K562 (cell line): ENCODE results near the gene VWA8. TPM values are rescaled to one million over a fixed set of nuclear protein-coding genes. Genes with fewer than 3 reads are reported as not detected.

Source experiments
- ASH1L ChIP-seq: fragments of 450-650 bp; IDR thresholded peaks from 2 replicates; pipeline ENCODE4 v1.6.1; 2018; ENCODE audit warnings: borderline replicate concordance, mild to moderate bottlenecking, low read depth; ENCODE audit not compliant: partially characterized antibody
- CBX1 ChIP-seq: sonication (generic); IDR thresholded peaks from 2 replicates; pipeline ENCODE4 v1.6.1; 2016; ENCODE audit warnings: antibody characterized with exemption, low read depth, mild to moderate bottlenecking
- CHD1 ChIP-seq: fragments of 200-600 bp; sonication (generic); IDR thresholded peaks from one replicate; pipeline ENCODE4 v1.6.1; 2012; ENCODE audit warnings: mild to moderate bottlenecking, moderate library complexity, low read length, inconsistent platforms
- DMBX1 ChIP-seq: fragments of 250-450 bp; sonication (Bioruptor Pico); IDR thresholded peaks from 2 replicates; pipeline ENCODE4 v1.8.0; 2022; ENCODE audit warnings: inconsistent platforms, mild to moderate bottlenecking, moderate library complexity, borderline replicate concordance
- FOSL1 ChIP-seq: fragments of 200-800 bp; sonication (Bioruptor generic); conservative IDR thresholded peaks from 2 replicates; pipeline ENCODE4 v1.6.1; 2016; ENCODE audit warnings: missing genetic modification characterization, missing compliant biosample characterization
- GABPA ChIP-seq: fragments of 200-800 bp; sonication (Bioruptor generic); conservative IDR thresholded peaks from 2 replicates; pipeline ENCODE4 v1.6.1; 2016; ENCODE audit warnings: low read depth, missing genetic modification characterization, missing compliant biosample characterization
- GATAD2A ChIP-seq: fragments of 450-650 bp; IDR thresholded peaks from 2 replicates; pipeline ENCODE4 v1.6.1; 2017
- HDAC2 ChIP-seq: fragments of 450-650 bp; IDR thresholded peaks from 2 replicates; pipeline ENCODE4 v1.6.1; 2016; ENCODE audit warnings: mild to moderate bottlenecking
- LEF1 ChIP-seq: fragments of 450-650 bp; IDR thresholded peaks from 2 replicates; pipeline ENCODE4 v1.6.1; 2016; ENCODE audit warnings: mild to moderate bottlenecking
- NFE2L1 ChIP-seq: fragments of 450-650 bp; IDR thresholded peaks from 2 replicates; pipeline ENCODE4 v1.6.1; 2016; ENCODE audit warnings: missing genetic modification characterization, low read depth, mild to moderate bottlenecking, missing compliant biosample characterization, moderate library complexity, borderline replicate concordance
- PPARD ChIP-seq: fragments of 250-450 bp; sonication (Bioruptor Pico); IDR thresholded peaks from 2 replicates; pipeline ENCODE4 v1.8.0; 2022; ENCODE audit warnings: inconsistent platforms, mild to moderate bottlenecking, moderate library complexity
- SAFB ChIP-seq: fragments of 200-400 bp; formaldehyde crosslinking; IDR thresholded peaks from 2 replicates; pipeline ENCODE4 v1.6.1; 2017; ENCODE audit warnings: low read depth, low read length, borderline replicate concordance
- SMAD4 ChIP-seq: fragments of 250-450 bp; sonication (Bioruptor Pico); conservative IDR thresholded peaks from 2 replicates; pipeline ENCODE4 v1.8.0; 2021; ENCODE audit warnings: inconsistent platforms, mild to moderate bottlenecking, moderate library complexity
- TARDBP ChIP-seq: fragments of 450-650 bp; IDR thresholded peaks from 2 replicates; pipeline ENCODE4 v1.6.1; 2016
- TRIM28 ChIP-seq: fragments of 450-650 bp; IDR thresholded peaks from 2 replicates; pipeline ENCODE4 v1.6.1; 2017
- U2AF2 ChIP-seq: fragments of 200-400 bp; formaldehyde crosslinking; optimal IDR thresholded peaks from 2 replicates; pipeline ENCODE3; 2017; ENCODE audit warnings: low read depth, mild to moderate bottlenecking, low read length
- ZFP36 ChIP-seq: fragments of 150-350 bp; IDR thresholded peaks from 2 replicates; pipeline ENCODE4 v1.6.1; 2018; ENCODE audit warnings: low read length, low read depth; ENCODE audit not compliant: partially characterized antibody
- ZFX ChIP-seq: sonication (generic); formaldehyde crosslinking; IDR thresholded peaks from 2 replicates; pipeline ENCODE4 v1.8.0; 2022; ENCODE audit warnings: mild to moderate bottlenecking, missing genetic modification reagents, moderate library complexity
- ZKSCAN1 ChIP-seq: fragments of 150-350 bp; IDR thresholded peaks from 2 replicates; pipeline ENCODE4 v1.6.1; 2016; ENCODE audit warnings: low read depth, low read length
- ZNF134 ChIP-seq: fragments of 250-450 bp; sonication (Bioruptor Pico); conservative IDR thresholded peaks from 2 replicates; pipeline ENCODE4 v1.4.0; 2020
- polyA plus RNA-seq, 8 experiments: library from polyadenylated mRNA; depleted of rRNA in 4 of 8; stranded (reverse) in 5 of 8; unstranded in 3 of 8; fragments of >200 nt; fragmentation: Nextera tagmentation in 2 of 8; fragmentation: Illumina TruSeq in 1 of 8; extraction: Ambion mirVana in 2 of 8; extraction: Trizol in 1 of 8; gene quantifications; 2 replicates each; pipeline versions ENCODE4 v1.2.1 to v1.2.3, GENCODE V29; 2011 to 2014; ENCODE audit warnings: inconsistent platforms in 1 of 8, missing spikeins in 1 of 8
- total RNA-seq, 7 experiments: library from RNA; depleted of rRNA in 6 of 7; stranded (reverse); fragments of >200 nt in 6 of 7; fragmentation: Illumina TruSeq in 2 of 7; extraction: Trizol in 2 of 7; gene quantifications; 2 replicates each; pipeline versions ENCODE4 v1.2.1 to v1.2.3, GENCODE V29; 2011 to 2021; ENCODE audit warnings: low replicate concordance in 1 of 7
- TF ChIP-seq, protein P1 (sequence below), 2 experiments: fragments of 450-650 bp; IDR thresholded peaks; 2 replicates each; pipeline ENCODE4 v1.6.1; 2016
- TF ChIP-seq, protein P2 (sequence below), 3 experiments: IDR thresholded peaks in 2 of 3; conservative IDR thresholded peaks in 1 of 3; 2 replicates each; pipeline ENCODE4 v1.5.1; 2011 to 2012; ENCODE audit warnings: low read length in 3 of 3, mild to moderate bottlenecking in 3 of 3, control low read depth in 2 of 3, improper control_type of control experiment in 1 of 3, inconsistent platforms in 1 of 3, low read depth in 1 of 3, mixed read lengths in 1 of 3, moderate library complexity in 1 of 3; ENCODE audit not compliant: insufficient read depth in 2 of 3
- TF ChIP-seq, protein P3 (sequence below): sonication (generic); IDR thresholded peaks from 2 replicates; pipeline ENCODE4 v1.6.1; 2016
- TF ChIP-seq, protein P4 (sequence below): IDR thresholded peaks from 2 replicates; pipeline ENCODE4 v1.6.1; 2012; ENCODE audit warnings: low read depth, low read length, improper control_type of control experiment, borderline replicate concordance

The VWA8 gene
- total and polyA plus RNA-seq, 9 of the 15 experiments (the other 6 are each of a cell fraction or from before 2014, with no cell fraction given), result 2.1 to 18.5 (median 13.3) TPM

DNA sequence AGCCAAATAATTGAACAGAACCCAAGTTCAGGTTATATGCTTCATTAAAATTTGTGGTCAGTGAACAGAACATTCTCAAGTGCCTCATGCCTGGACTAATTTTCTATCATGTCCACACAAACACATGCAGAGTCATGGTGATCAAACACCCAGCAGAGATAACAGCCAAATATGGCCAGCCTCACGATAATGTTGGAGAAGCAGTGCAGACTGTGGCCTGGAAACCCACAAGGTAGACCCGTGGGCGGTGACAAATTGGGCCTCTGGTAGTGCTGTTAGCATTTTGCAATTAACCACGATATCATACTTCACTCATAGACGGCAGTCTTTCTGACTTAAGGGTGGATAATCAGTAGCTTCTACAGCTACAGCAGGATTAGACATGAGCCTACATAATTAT is 35.0 kb upstream of the VWA8 start (continued):
- TF ChIP-seq, protein P1, sequence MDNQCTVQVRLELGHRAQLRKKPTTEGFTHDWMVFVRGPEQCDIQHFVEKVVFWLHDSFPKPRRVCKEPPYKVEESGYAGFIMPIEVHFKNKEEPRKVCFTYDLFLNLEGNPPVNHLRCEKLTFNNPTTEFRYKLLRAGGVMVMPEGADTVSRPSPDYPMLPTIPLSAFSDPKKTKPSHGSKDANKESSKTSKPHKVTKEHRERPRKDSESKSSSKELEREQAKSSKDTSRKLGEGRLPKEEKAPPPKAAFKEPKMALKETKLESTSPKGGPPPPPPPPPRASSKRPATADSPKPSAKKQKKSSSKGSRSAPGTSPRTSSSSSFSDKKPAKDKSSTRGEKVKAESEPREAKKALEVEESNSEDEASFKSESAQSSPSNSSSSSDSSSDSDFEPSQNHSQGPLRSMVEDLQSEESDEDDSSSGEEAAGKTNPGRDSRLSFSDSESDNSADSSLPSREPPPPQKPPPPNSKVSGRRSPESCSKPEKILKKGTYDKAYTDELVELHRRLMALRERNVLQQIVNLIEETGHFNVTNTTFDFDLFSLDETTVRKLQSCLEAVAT (IDR thresholded peaks at IDR 0.05), result peak in 1 of 2 experiments; percentile 81; a peak in 2 of 4 replicates
- TF ChIP-seq ZFP36, result peak; percentile 84
- TF ChIP-seq GATAD2A, result peak; percentile 43; the same call in 1 of the 2 replicates
- TF ChIP-seq LEF1, result peak; percentile 88
- TF ChIP-seq, protein P2, sequence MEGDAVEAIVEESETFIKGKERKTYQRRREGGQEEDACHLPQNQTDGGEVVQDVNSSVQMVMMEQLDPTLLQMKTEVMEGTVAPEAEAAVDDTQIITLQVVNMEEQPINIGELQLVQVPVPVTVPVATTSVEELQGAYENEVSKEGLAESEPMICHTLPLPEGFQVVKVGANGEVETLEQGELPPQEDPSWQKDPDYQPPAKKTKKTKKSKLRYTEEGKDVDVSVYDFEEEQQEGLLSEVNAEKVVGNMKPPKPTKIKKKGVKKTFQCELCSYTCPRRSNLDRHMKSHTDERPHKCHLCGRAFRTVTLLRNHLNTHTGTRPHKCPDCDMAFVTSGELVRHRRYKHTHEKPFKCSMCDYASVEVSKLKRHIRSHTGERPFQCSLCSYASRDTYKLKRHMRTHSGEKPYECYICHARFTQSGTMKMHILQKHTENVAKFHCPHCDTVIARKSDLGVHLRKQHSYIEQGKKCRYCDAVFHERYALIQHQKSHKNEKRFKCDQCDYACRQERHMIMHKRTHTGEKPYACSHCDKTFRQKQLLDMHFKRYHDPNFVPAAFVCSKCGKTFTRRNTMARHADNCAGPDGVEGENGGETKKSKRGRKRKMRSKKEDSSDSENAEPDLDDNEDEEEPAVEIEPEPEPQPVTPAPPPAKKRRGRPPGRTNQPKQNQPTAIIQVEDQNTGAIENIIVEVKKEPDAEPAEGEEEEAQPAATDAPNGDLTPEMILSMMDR (IDR thresholded peaks at IDR 0.05 in 2 of 3, conservative IDR thresholded peaks at IDR 0.05 in 1 of 3; ENCODE audit: insufficient read depth in 2 of 3, low read depth in 1 of 3, low read length in 3 of 3), result peak; percentile 15 to 50 (median 24); a peak in 3 of 6 replicates
- peak; percentile 88 for TF ChIP-seq HDAC2
- TF ChIP-seq, protein P3, sequence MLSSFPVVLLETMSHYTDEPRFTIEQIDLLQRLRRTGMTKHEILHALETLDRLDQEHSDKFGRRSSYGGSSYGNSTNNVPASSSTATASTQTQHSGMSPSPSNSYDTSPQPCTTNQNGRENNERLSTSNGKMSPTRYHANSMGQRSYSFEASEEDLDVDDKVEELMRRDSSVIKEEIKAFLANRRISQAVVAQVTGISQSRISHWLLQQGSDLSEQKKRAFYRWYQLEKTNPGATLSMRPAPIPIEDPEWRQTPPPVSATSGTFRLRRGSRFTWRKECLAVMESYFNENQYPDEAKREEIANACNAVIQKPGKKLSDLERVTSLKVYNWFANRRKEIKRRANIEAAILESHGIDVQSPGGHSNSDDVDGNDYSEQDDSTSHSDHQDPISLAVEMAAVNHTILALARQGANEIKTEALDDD, result peak; percentile 87
- TF ChIP-seq ASH1L, result no peak
- TF ChIP-seq GABPA (tag), result no peak
- TF ChIP-seq DMBX1 (CRISPR knock-in tag), result no peak
- TF ChIP-seq PPARD (CRISPR knock-in tag), result no peak
- TF ChIP-seq NFE2L1 (tag), result no peak
- peak; percentile 85 for TF ChIP-seq SMAD4 (CRISPR knock-in tag)
- no peak for TF ChIP-seq TRIM28
- TF ChIP-seq, protein P4, sequence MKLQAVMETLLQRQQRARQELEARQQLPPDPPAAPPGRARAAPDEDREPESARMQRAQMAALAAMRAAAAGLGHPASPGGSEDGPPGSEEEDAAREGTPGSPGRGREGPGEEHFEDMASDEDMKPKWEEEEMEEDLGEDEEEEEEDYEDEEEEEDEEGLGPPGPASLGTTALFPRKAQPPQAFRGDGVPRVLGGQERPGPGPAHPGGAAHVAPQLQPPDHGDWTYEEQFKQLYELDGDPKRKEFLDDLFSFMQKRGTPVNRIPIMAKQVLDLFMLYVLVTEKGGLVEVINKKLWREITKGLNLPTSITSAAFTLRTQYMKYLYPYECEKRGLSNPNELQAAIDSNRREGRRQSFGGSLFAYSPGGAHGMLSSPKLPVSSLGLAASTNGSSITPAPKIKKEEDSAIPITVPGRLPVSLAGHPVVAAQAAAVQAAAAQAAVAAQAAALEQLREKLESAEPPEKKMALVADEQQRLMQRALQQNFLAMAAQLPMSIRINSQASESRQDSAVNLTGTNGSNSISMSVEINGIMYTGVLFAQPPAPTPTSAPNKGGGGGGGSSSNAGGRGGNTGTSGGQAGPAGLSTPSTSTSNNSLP, result peak; percentile 89
- no peak for TF ChIP-seq CHD1
- TF ChIP-seq CBX1, result no peak
- no peak for TF ChIP-seq ZNF134 (CRISPR knock-in tag)
- TF ChIP-seq FOSL1 (tag), result peak; percentile 56
- TF ChIP-seq U2AF2, result no peak
- TF ChIP-seq ZFX, result peak; percentile 42; the same call in 1 of the 2 replicates
- 0 out of 2 replicates have a peak, but pooled peaks have one; percentile 65 for TF ChIP-seq ZKSCAN1
- peak; percentile 30; the same call in 1 of the 2 replicates for TF ChIP-seq TARDBP
- no peak for TF ChIP-seq SAFB
